K562 (cell line): ENCODE data around the gene C16orf96. TPM values are rescaled to one million over a fixed set of nuclear protein-coding genes. Genes with fewer than 3 reads are reported as not detected.

Experiments
- ATAC-seq: fragments of 200-7000 bp; cut with Tn5 transposase; 3 replicates; pipeline ENCODE4 v1.9.1; 2020; ENCODE audit warnings: moderate library complexity
- BruUV-seq: library from RNA; stranded (reverse); fragments of 400-500 nt; replicated peaks from 2 replicates; lab custom pipeline; 2021; lab: Mats Ljungman, UMichigan
- CTCF ChIA-PET: fragments of 300-600 bp; formaldehyde crosslinking; extraction: SDS; loops from one replicate; lab custom pipeline; 2021; ENCODE audit warnings: low intra/inter-chr PET ratio; lab: Yijun Ruan, JAX
- POLR2A ChIA-PET: fragments of 300-600, 350-650 bp; sonication (Branson Sonifier 250); formaldehyde crosslinking; extraction: SDS; loops from one replicate; lab custom pipeline; 2021; ENCODE audit warnings: antibody characterized with exemption, inconsistent platforms; lab: Yijun Ruan, JAX
- DNase-seq, 4 experiments: peaks; one replicate each; pipeline versions ENCODE4 v3.0.0 to v3.0.0-alpha.2; 2011 to 2018; ENCODE audit warnings: low spot score in 3 of 4, mixed read lengths in 3 of 4; ENCODE audit errors: extremely low read depth in 1 of 4
- FAIRE-seq: peaks from 2 replicates; lab custom pipeline; 2011; peaks lifted over from hg19 to GRCh38; lab: Jason Lieb, UNC
- H2AFZ ChIP-seq: 2 replicates; pipeline ENCODE4 v1.6.0; 2011; ENCODE audit warnings: low read depth, low read length, control low read depth, inconsistent platforms
- H3K27ac ChIP-seq: fragments of 200-600 bp; 3 replicates; pipeline ENCODE4 v1.8.0; 2011; ENCODE audit warnings: low read depth, mild to moderate bottlenecking, control low read depth, inconsistent platforms, low read length, moderate library complexity, mixed read lengths; ENCODE audit errors: extremely low read depth
- H3K27me3 ChIP-seq, 2 experiments: fragments of 300-600 bp in 1 of 2; 2 replicates in 1 of 2; 3 replicates in 1 of 2; pipeline versions ENCODE4 v1.6.0 to v1.8.0; 2011; ENCODE audit warnings: inconsistent platforms in 2 of 2, low read length in 2 of 2, mild to moderate bottlenecking in 1 of 2, mixed read lengths in 1 of 2, moderate library complexity in 1 of 2; ENCODE audit not compliant: control insufficient read depth in 2 of 2, insufficient read depth in 2 of 2
- H3K36me3 ChIP-seq: fragments of 300-600 bp; 3 replicates; pipeline ENCODE4 v1.8.0; 2011; ENCODE audit warnings: mild to moderate bottlenecking, low read length, inconsistent platforms; ENCODE audit not compliant: control insufficient read depth, insufficient read depth
- H3K4me1 ChIP-seq, 2 experiments: fragments of 200-600 bp in 1 of 2; replicated peaks in 1 of 2; 2 replicates in 1 of 2; 3 replicates in 1 of 2; pipeline versions ENCODE4 v1.5.1 to v1.8.0; 2011; ENCODE audit warnings: inconsistent platforms in 2 of 2, low read length in 2 of 2, mild to moderate bottlenecking in 1 of 2, mixed read lengths in 1 of 2, moderate library complexity in 1 of 2; ENCODE audit not compliant: control insufficient read depth in 2 of 2, insufficient read depth in 2 of 2
- H3K4me2 ChIP-seq: 2 replicates; pipeline ENCODE4 v1.6.1; 2011; ENCODE audit warnings: low read length, control low read depth, inconsistent platforms, mixed read lengths; ENCODE audit not compliant: insufficient read depth
- H3K4me3 ChIP-seq: fragments of 200-600 bp; sonication (generic), shearing (Covaris generic); 2 replicates; pipeline ENCODE4 v1.5.1; 2016; ENCODE audit warnings: control low read depth, inconsistent platforms
- H3K79me2 ChIP-seq: fragments of 200-600 bp; 3 replicates; pipeline ENCODE4 v1.8.0; 2011; ENCODE audit warnings: low read length, inconsistent platforms; ENCODE audit not compliant: control insufficient read depth, insufficient read depth
- H3K9ac ChIP-seq, 2 experiments: 2 replicates each; pipeline versions ENCODE4 v1.6.0 to v1.6.1; 2011; ENCODE audit warnings: low read depth in 2 of 2, low read length in 2 of 2, control low read depth in 1 of 2, inconsistent platforms in 1 of 2, mild to moderate bottlenecking in 1 of 2, mixed read lengths in 1 of 2; ENCODE audit not compliant: insufficient read depth in 1 of 2
- H3K9me1 ChIP-seq: one replicate; pipeline ENCODE4 v1.6.0; 2011; ENCODE audit warnings: inconsistent platforms, mild to moderate bottlenecking, low read length, moderate library complexity; ENCODE audit not compliant: control insufficient read depth, insufficient read depth
- H3K9me3 ChIP-seq: replicated peaks from 2 replicates; pipeline ENCODE4 v1.5.1; 2011; ENCODE audit warnings: low read depth, low read length, inconsistent platforms; ENCODE audit not compliant: control insufficient read depth, insufficient read depth
- H4K20me1 ChIP-seq: replicated peaks from 2 replicates; pipeline ENCODE4 v1.6.1; 2011; ENCODE audit warnings: low read length, inconsistent platforms, mixed read lengths; ENCODE audit not compliant: control insufficient read depth, insufficient read depth
- BACH1 ChIP-seq: fragments of 200-800 bp; sonication (Bioruptor generic); IDR thresholded peaks from 2 replicates; pipeline ENCODE4 v1.6.1; 2016; ENCODE audit warnings: missing genetic modification characterization, missing compliant biosample characterization
- CHD1 ChIP-seq: fragments of 200-600 bp; sonication (generic); IDR thresholded peaks from one replicate; pipeline ENCODE4 v1.6.1; 2012; ENCODE audit warnings: mild to moderate bottlenecking, moderate library complexity, low read length, inconsistent platforms
- E2F3 ChIP-seq: fragments of 250-450 bp; sonication (Bioruptor Pico); IDR thresholded peaks from 2 replicates; pipeline ENCODE4 v1.4.0; 2020; ENCODE audit warnings: mild to moderate bottlenecking
- GATAD2A ChIP-seq: fragments of 450-650 bp; IDR thresholded peaks from 2 replicates; pipeline ENCODE4 v1.6.1; 2017
- HOXB6 ChIP-seq: fragments of 250-450 bp; sonication (Bioruptor Pico); IDR thresholded peaks from 2 replicates; pipeline ENCODE4 v1.5.1; 2022; ENCODE audit warnings: mild to moderate bottlenecking, borderline replicate concordance
- MEF2A ChIP-seq: IDR thresholded peaks from 2 replicates; pipeline ENCODE4 v1.6.1; 2011; ENCODE audit warnings: low read depth, mild to moderate bottlenecking, low read length, moderate library complexity; ENCODE audit not compliant: control insufficient read depth
- MTA3 ChIP-seq: fragments of 450-650 bp; formaldehyde crosslinking; IDR thresholded peaks from 2 replicates; pipeline ENCODE4 v1.6.1; 2017; ENCODE audit warnings: mild to moderate bottlenecking, borderline replicate concordance
- NELFE ChIP-seq: IDR thresholded peaks from 2 replicates; pipeline ENCODE4 v1.6.1; 2011; ENCODE audit warnings: mild to moderate bottlenecking; ENCODE audit not compliant: insufficient read depth, insufficient read length
- POLR2A ChIP-seq: fragments of 450-650 bp; conservative IDR thresholded peaks from 2 replicates; pipeline ENCODE4 v1.6.1; 2016
- POLR2AphosphoS5 ChIP-seq: IDR thresholded peaks from 2 replicates; pipeline ENCODE4 v1.6.1; 2011; ENCODE audit warnings: mild to moderate bottlenecking, low read depth, low read length, moderate library complexity; ENCODE audit not compliant: control insufficient read depth, insufficient read depth
- POLR2G ChIP-seq: fragments of 200-400 bp; formaldehyde crosslinking; IDR thresholded peaks from 2 replicates; pipeline ENCODE4 v1.6.1; 2017; ENCODE audit warnings: low read depth, mild to moderate bottlenecking, antibody characterized with exemption, low read length, moderate library complexity
- RBM34 ChIP-seq: fragments of 200-400 bp; formaldehyde crosslinking; IDR thresholded peaks from 2 replicates; pipeline ENCODE4 v1.6.1; 2018; ENCODE audit warnings: low read length, borderline replicate concordance; ENCODE audit not compliant: insufficient read depth
- TEAD4 ChIP-seq, 2 experiments: sonication (generic) in 1 of 2; formaldehyde crosslinking in 1 of 2; IDR thresholded peaks; 2 replicates each; pipeline versions ENCODE4 v1.6.1 to v1.8.0; 2012 to 2022; ENCODE audit warnings: borderline replicate concordance in 1 of 2, inconsistent platforms in 1 of 2, low read length in 1 of 2, mild to moderate bottlenecking in 1 of 2, missing genetic modification reagents in 1 of 2
- THRA ChIP-seq: fragments of 450-650 bp; IDR thresholded peaks from 2 replicates; pipeline ENCODE4 v1.6.1; 2017; ENCODE audit warnings: mild to moderate bottlenecking, moderate library complexity
- ZNF253 ChIP-seq: fragments of 250-450 bp; sonication (Bioruptor Pico); conservative IDR thresholded peaks from 2 replicates; pipeline ENCODE4 v1.6.1; 2021; ENCODE audit warnings: mild to moderate bottlenecking
- ZNF717 ChIP-seq: fragments of 250-450 bp; sonication (Bioruptor Pico); IDR thresholded peaks from 2 replicates; pipeline ENCODE4 v1.5.0; 2021
- ZSCAN32 ChIP-seq: fragments of 450-650 bp; formaldehyde crosslinking; IDR thresholded peaks from 2 replicates; pipeline ENCODE4 v1.4.0; 2020; ENCODE audit warnings: mild to moderate bottlenecking, moderate library complexity
- ZZZ3 ChIP-seq: fragments of 450-650 bp; IDR thresholded peaks from 2 replicates; pipeline ENCODE4 v1.6.1; 2016; ENCODE audit warnings: antibody characterized with exemption, mild to moderate bottlenecking, moderate library complexity
- WGBS: fragments of 100-300 bp; shearing (Covaris generic); methylation state at CpG from one replicate; pipeline ENCODE4 v1.1.6; 2016; ENCODE audit warnings: low coverage, mixed read lengths; ENCODE audit not compliant: insufficient coverage; ENCODE audit errors: missing lambda C conversion rate; 5-methylcytosine and 5-hydroxymethylcytosine counted together
- in situ Hi-C: fragments of 300-500 bp; cut with MboI; formaldehyde crosslinking; loops from 4 replicates; pipeline ENCODE4 v1.15.0; 2018; ENCODE audit warnings: inconsistent platforms, mixed read lengths
- intact Hi-C: fragments of 100-400 bp; cut with micrococcal nuclease; formaldehyde crosslinking; loops from 2 replicates; pipeline ENCODE4 v1.14.2; 2022
- polyA plus RNA-seq, 8 experiments: library from polyadenylated mRNA; depleted of rRNA in 4 of 8; stranded (reverse) in 5 of 8; unstranded in 3 of 8; fragments of >200 nt; fragmentation: Nextera tagmentation in 2 of 8; fragmentation: Illumina TruSeq in 1 of 8; extraction: Ambion mirVana in 2 of 8; extraction: Trizol in 1 of 8; gene quantifications; 2 replicates each; pipeline versions ENCODE4 v1.2.1 to v1.2.3, GENCODE V29; 2011 to 2014; ENCODE audit warnings: inconsistent platforms in 1 of 8, missing spikeins in 1 of 8
- total RNA-seq, 7 experiments: library from RNA; depleted of rRNA in 6 of 7; stranded (reverse); fragments of >200 nt in 6 of 7; fragmentation: Illumina TruSeq in 2 of 7; extraction: Trizol in 2 of 7; gene quantifications; 2 replicates each; pipeline versions ENCODE4 v1.2.1 to v1.2.3, GENCODE V29; 2011 to 2021; ENCODE audit warnings: low replicate concordance in 1 of 7
- TF ChIP-seq, protein P1 (sequence below): fragments of 450-650 bp; IDR thresholded peaks from 2 replicates; pipeline ENCODE4 v1.6.1; 2016
- TF ChIP-seq, protein P2 (sequence below): fragments of 250-450 bp; sonication (Bioruptor Pico); IDR thresholded peaks from 2 replicates; pipeline ENCODE4 v1.5.0; 2021

C16orf96 gene
- total and polyA plus RNA-seq, 9 of the 15 experiments (the other 6 are each of a cell fraction or from before 2014, with no cell fraction given) = not detected

DNA sequence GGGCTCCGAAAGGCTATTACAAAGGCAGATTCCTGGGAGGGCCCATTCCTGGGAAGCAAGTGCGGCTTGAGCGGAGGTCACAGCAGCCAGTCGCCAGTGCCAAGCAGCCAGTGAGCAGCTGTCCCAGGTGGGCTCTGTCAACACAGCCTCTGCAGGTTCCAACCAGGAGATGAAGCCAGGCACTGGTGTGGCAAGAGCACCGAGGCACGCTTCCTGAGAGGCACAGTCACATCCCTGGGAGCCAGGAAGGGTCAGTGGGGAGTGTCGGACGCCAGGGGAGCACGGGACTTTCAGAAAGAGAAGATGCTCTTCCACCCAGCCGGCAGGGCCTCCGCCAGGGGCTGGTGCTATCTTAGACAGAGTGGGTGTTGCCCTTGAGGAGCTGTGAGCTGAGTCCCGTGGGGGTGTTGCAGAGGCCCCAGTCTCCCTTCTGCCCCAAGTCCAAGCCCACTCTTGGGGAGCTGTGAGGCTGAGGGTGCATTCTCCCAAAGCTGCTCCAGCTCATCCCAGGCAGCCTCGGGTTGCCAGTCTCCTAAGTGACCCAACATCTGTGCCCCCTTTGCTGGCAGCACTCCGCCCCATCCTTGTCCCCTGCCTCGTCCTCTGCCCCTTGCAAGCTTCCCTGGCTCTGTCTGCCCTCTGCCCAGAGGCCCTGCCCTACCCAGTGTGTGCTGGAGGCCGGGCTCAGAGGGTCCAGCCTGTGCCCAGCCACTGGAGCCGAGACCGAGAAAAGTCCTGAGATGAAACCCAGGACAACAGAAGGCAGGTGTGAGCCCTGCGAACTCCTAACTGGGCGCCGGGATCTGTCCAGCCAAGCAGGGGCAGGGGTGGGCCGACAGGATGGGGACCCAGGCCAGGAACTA is 51.9 kb downstream of the C16orf96 start:
- Histone ChIP-seq H3K4me3 (no peak overlapping the region), H3K9me1 (peaks cover 12% of the 10 kb centered on the region), H2AFZ (no peak overlapping the region), H3K36me3 (peaks cover 28% of the 10 kb centered on the region; the same call in 1 of the 3 replicates), H3K9me3 (no peaks in the 10 kb centered on the region), H4K20me1 (peaks cover 34% of the 10 kb centered on the region), H3K27ac (no peak overlapping the region), H3K4me1 (peaks cover 4 to 53% of the 10 kb centered on the region in 2 experiments), H3K4me2 (no peak overlapping the region), H3K9ac (peak overlapping the region in 1 of 2 experiments; percentile 36; a peak in 1 of 4 replicates), H3K27me3 (peaks cover 10 to 18% of the 10 kb centered on the region in 2 experiments), H3K79me2 (peaks cover 16% of the 10 kb centered on the region)
- ChIA-PET POLR2A (interaction anchor here (0.6 to 2.3 kb wide), 10 partner anchors 8 to 526 kb away, joined by 3 to 10 read pairs (median 3); partner anchors contain the start of genes GLYR1, HMOX2 and UBN1), CTCF (no interaction called here)
- BruUV-seq = no TSS peak
- in situ Hi-C loops (no loop called here), intact Hi-C loops (no loop called here)
- DNase-seq (peak in 1 of 4 experiments; percentile 8), ATAC-seq (peak; percentile 10), FAIRE-seq (no peak)
- 84% methylated on average over 19 of the region's 22 CpGs for WGBS
- TF ChIP-seq, protein P1, sequence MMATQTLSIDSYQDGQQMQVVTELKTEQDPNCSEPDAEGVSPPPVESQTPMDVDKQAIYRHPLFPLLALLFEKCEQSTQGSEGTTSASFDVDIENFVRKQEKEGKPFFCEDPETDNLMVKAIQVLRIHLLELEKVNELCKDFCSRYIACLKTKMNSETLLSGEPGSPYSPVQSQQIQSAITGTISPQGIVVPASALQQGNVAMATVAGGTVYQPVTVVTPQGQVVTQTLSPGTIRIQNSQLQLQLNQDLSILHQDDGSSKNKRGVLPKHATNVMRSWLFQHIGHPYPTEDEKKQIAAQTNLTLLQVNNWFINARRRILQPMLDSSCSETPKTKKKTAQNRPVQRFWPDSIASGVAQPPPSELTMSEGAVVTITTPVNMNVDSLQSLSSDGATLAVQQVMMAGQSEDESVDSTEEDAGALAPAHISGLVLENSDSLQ = no peak
- TF ChIP-seq BACH1 (tag) = no peak
- TF ChIP-seq POLR2AphosphoS5 = peak; percentile 17
- TF ChIP-seq ZSCAN32 = no peak
- no peak for TF ChIP-seq GATAD2A
- peak; percentile 46; the same call in 1 of the 2 replicates for TF ChIP-seq POLR2A
- TF ChIP-seq E2F3 (CRISPR knock-in tag) = no peak
- no peak for TF ChIP-seq MEF2A
- TF ChIP-seq POLR2G = peak; percentile 56; the same call in 1 of the 2 replicates
- TF ChIP-seq, protein P2, sequence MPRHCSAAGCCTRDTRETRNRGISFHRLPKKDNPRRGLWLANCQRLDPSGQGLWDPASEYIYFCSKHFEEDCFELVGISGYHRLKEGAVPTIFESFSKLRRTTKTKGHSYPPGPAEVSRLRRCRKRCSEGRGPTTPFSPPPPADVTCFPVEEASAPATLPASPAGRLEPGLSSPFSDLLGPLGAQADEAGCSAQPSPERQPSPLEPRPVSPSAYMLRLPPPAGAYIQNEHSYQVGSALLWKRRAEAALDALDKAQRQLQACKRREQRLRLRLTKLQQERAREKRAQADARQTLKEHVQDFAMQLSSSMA (CRISPR knock-in tag) = no peak
- no peak for TF ChIP-seq ZNF253 (CRISPR knock-in tag)
- TF ChIP-seq THRA = no peak
- TF ChIP-seq MTA3 = no peak
- no peak for TF ChIP-seq CHD1
- TF ChIP-seq ZZZ3 = no peak
- TF ChIP-seq TEAD4 (IDR thresholded peaks at IDR 0.05; ENCODE audit: low read length) = no peak
- no peak for TF ChIP-seq TEAD4 (CRISPR knock-in tag; IDR thresholded peaks at IDR 0.05; ENCODE audit: borderline replicate concordance)
- no peak for TF ChIP-seq HOXB6 (CRISPR knock-in tag)
- no peak for TF ChIP-seq RBM34
- TF ChIP-seq ZNF717 (CRISPR knock-in tag) = no peak
- no peak for TF ChIP-seq NELFE
